DMS 273 (cell line): Measurements from ENCODE around the gene SVEP1.
"Not testable (repeated sequence)": the region's sequence is repeated elsewhere in the genome, so short reads cannot be mapped to it uniquely, and the experiment has no call there.

ENCODE experiments used
- DNase-seq: peaks from one replicate; lab custom pipeline; 2025; ENCODE audit not compliant: unreplicated experiment; lab: John Stamatoyannopoulos, UW

The SVEP1 gene

GRCh38 chr9:110579862-110580219 lies 300 bp upstream of the SVEP1 start:
- peak; percentile 64 for DNase-seq

- DNase-seq: no peak
Observed at GRCh38 chr9:110578575-110579033, 937 bp downstream of the SVEP1 start.

GRCh38 chr9:110575945-110576344 lies 3.6 kb downstream of the SVEP1 start:
- DNase-seq: peak; percentile 7

GRCh38 chr9:110575169-110575568 lies 4.4 kb downstream of the SVEP1 start:
- peak; percentile 22 for DNase-seq

- DNase-seq: no peak
Observed at GRCh38 chr9:110573305-110573704, 6.2 kb downstream of the SVEP1 start.

- no peak for DNase-seq
Observed at GRCh38 chr9:110571801-110572483, 7.6 kb downstream of the SVEP1 start.

GRCh38 chr9:110566156-110566555 lies 13.4 kb downstream of the SVEP1 start:
- DNase-seq: no peak

GRCh38 chr9:110561826-110562225 lies 17.7 kb downstream of the SVEP1 start:
- no peak for DNase-seq

- DNase-seq: no peak
Observed at GRCh38 chr9:110559869-110560268, 19.7 kb downstream of the SVEP1 start.

- DNase-seq: no peak
Observed at GRCh38 chr9:110555551-110556331, 23.8 kb downstream of the SVEP1 start.

GRCh38 chr9:110546411-110546871 lies 33.1 kb downstream of the SVEP1 start:
- no peak for DNase-seq

GRCh38 chr9:110545705-110546104 lies 33.8 kb downstream of the SVEP1 start:
- no peak for DNase-seq

GRCh38 chr9:110543631-110544051 lies 35.9 kb downstream of the SVEP1 start:
- peak; percentile 40 for DNase-seq

GRCh38 chr9:110541950-110542349 lies 37.6 kb downstream of the SVEP1 start:
- no peak for DNase-seq

GRCh38 chr9:110538647-110539041 lies 40.9 kb downstream of the SVEP1 start:
- peak; percentile 4 for DNase-seq

- no peak for DNase-seq
Observed at GRCh38 chr9:110537841-110538646, 41.5 kb downstream of the SVEP1 start.

GRCh38 chr9:110536822-110537221 lies 42.7 kb downstream of the SVEP1 start:
- DNase-seq: no peak

GRCh38 chr9:110534162-110534561 lies 45.4 kb downstream of the SVEP1 start:
- DNase-seq: not testable (repeated sequence)

GRCh38 chr9:110532908-110533665 lies 46.5 kb downstream of the SVEP1 start:
- DNase-seq: no peak

GRCh38 chr9:110531776-110532175 lies 47.8 kb downstream of the SVEP1 start:
- DNase-seq: peak; percentile 88

- DNase-seq: peak; percentile 52
Observed at GRCh38 chr9:110531241-110531640, 48.3 kb downstream of the SVEP1 start.
